A549 treated with DMSO at 1 μM for 4 hours (cell line): ENCODE measurements around the gene EBPL. TPM values are rescaled to one million over a fixed set of nuclear protein-coding genes. Genes with fewer than 3 reads are reported as not detected.

ENCODE experiments used
- total RNA-seq: library from RNA; stranded (reverse); fragments of 200-300 nt; extraction: Qiagen RNA extraction; gene quantifications from 5 replicates; pipeline ENCODE4 v1.2.3, GENCODE V29; 2022; ENCODE audit warnings: low read depth

Gene EBPL
- 36.6 to 74.4 TPM (median 66.3 TPM) in 5 replicates for total RNA-seq

GRCh38 chr13:49690995-49691784 is at the start of gene EBPL:
Gene EBPL, minus strand, starts transcription at chr13:49691486. Its CDS starts 62 bp downstream, at chr13:49691424.

GRCh38 chr13:49627831-49628652 is 63.2 kb downstream of the EBPL start, which contains the start of gene ARL11:
Gene ARL11, plus strand, starts transcription at chr13:49628507. Its CDS starts 1,941 bp downstream, at chr13:49630448.

Other genes starting within 250 kb of the EBPL start
- gene CAB39L, start 247.4 kb downstream of the EBPL start, total RNA-seq: 1.9 to 2.7 TPM (median 2.4 TPM) in 5 replicates
- gene SETDB2, start 247.2 kb downstream of the EBPL start, total RNA-seq: 1.9 to 2.6 TPM (median 2.3 TPM) in 5 replicates
- gene PHF11, start 195.5 kb downstream of the EBPL start, total RNA-seq: 6.4 to 7.7 TPM (median 7.5 TPM) in 5 replicates
- gene RCBTB1, start 105.9 kb downstream of the EBPL start, total RNA-seq: 7.0 to 10.9 TPM (median 9.2 TPM) in 5 replicates
- not detected in 5 replicates for gene ARL11, start 63.0 kb downstream of the EBPL start, total RNA-seq
- gene KPNA3, start 101.2 kb upstream of the EBPL start, total RNA-seq: 23.8 to 30.7 TPM (median 28.8 TPM) in 5 replicates
- 7.9 to 9.6 TPM (median 9.2 TPM) in 5 replicates for gene SPRYD7, start 244.9 kb upstream of the EBPL start, total RNA-seq